ENCODE measurements around the gene HACL1.
"Not testable (repeated sequence)": the region's sequence is repeated elsewhere in the genome, so short reads cannot be mapped to it uniquely, and the experiment has no call there.

The HACL1 gene

DNA sequence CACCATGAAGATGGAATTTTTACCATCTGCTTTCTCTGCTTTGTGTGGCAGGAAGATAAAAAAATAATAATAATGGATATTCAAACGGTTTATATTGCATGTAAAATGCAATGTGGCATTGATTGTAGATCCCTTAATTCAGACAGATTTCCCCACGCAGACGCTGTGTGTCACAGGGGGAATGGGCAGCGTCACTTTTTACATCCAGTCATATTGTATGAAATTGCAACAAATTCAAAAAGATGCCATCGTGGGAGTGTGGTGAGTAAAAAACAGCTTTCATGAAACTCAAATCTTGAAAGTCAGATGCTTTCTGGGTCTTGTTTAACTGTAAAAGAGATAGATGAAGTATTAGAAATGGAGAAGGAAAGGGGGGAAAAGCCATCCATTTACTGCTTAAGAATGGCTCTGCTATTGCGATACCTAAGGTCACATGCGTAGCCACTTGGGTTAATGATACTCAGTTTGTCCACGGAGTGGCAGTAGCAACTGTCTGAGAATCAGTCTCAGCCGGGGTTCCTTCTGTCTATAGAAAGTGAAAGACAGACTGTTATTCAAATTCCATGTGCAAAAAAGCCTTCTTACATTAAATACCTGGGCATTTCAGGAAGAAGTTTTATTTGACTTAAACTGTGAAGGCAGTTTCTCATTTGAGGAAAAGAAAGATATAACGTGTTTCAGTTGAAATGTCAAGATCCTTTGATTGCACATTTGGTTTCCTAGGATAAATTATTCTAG is 28.7 kb upstream of the HACL1 start:
- peak; percentile 58 for DNase-seq

DNA sequence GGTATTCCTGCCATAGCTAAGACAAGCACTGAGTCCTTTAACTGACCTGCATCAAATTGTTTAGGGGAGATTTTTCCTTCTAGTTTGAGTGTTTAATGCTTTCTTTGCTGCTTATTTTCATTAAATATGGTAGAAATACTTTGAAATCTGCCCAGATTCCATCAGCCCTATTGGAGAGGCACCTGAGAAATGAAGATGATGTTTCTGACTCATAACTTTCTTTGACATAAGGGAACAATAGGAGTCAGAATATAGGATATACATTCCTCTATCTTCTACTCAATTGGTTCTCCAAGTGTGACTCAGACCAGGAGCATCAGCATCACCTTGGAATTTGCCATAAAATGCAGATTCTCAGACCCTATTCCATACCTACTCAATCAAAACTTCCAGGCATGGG is 27.6 kb upstream of the HACL1 start:
- no peak for DNase-seq

DNA sequence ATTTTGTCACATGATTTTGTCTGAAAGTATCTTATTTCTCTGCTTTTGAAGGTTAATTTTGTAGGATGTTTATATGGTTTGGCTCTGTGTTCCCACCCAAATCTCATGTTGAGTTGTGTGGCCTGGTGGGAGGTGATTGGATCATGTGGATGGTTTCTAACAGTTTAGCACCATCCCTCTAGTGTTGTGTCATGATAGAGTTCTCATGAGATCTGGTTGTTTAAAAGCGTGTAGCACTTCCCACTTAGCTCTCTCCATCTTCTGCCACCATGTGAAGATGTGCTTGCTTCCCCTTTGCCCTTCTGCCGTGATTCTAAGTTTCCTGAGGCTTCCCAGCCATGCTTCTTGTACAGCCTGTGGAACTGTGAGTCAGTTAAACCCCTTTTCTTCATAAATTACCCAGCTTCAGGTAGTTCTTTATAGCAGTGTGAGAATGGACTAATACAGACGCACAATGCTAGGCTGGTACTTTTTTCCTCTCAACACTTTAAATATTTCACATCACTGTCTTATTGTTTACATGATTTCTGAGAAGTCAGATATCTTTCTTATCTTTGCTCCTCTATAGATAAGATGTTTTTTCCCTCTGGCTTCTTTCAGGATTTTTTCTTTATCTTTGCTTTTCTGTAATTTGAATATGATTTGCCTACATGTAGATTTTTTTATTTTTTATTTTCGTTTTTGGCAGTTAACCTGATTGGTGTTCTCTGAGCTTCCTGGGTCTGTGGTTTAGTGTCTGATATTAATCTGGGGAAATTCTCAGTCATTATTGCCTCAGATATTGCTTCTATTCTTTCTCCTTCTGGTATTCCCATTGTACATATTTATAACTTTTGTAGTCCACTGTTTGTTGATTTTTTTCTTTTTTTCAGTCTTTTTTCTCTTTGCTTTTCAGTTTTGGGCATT is 22.4 kb upstream of the HACL1 start:
- no peak for DNase-seq

DNA sequence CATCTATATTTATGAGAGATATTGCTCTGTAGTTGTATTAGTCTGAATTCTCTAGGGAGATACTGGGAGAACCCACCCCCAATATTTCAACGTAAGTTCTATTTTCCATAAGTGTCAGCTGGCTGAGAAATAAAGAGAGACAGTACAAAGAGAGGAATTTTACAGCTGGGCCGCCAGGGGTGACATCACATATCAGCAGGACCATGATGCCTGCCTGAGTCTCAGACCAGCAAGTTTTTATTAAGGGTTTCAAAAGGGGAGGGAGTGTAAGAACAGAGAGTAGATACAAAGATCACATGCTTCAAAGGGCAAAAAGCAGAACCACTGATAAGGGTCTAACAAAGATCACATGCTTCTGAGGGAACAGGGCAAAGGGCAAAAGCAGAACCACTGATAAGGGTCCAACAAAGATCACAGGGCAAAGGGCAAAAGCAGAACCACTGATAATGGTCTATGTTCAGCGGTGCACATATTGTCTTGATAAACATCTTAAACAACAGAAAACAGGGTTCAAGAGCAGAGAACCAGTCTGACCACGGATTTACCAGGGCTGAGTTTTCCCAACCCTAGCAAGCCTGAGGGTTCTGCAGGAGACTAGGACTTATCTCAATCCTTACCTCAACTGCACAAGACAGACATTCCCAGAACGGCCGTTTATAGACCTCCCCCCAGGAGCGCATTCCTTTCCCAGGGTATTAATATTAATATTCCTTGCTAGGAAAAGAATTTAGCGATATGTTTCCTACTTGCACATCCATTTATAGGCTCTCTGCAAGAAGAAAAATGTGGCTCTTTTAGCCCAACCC is 18.5 kb upstream of the HACL1 start:
- DNase-seq, result not testable (repeated sequence)

DNA sequence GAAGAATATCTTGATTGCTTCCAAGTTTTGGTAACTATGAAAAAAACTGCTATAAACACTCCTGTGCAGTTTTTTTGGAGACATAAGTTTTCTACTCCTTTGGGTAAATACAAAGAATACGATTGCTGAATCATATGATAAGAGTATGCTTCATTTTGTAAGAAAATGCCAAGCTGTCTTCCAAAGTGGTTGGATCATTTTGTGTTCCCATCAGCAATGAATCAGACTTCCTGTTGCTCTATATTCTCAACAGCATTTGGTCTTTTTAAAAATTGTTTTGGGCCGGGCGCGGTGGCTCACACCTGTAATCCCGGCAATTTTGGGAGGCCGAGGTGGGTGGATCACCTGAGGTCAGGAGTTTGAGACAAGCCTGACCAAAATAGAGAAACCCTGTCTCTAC is 14.7 kb upstream of the HACL1 start:
- no peak for DNase-seq

DNA sequence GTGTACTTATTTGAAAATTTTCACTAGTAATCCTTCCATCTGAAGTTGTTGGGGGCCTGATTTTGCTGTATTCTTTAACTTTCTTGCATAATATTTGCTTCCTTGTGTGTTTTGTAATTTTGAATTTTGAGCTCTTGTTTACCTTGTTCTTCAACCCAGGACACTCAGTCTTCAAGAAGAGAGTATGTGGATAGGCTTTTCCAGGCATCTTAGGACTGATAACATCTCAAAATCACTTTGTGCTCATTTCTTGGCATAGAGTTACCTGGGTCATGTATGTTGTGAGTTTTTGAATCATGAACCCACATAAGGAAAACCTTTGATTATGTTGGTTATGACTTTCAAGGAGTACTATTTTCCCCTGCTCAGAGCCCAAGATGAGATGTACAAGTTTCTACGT is 13.6 kb upstream of the HACL1 start:
- no peak for DNase-seq

DNA sequence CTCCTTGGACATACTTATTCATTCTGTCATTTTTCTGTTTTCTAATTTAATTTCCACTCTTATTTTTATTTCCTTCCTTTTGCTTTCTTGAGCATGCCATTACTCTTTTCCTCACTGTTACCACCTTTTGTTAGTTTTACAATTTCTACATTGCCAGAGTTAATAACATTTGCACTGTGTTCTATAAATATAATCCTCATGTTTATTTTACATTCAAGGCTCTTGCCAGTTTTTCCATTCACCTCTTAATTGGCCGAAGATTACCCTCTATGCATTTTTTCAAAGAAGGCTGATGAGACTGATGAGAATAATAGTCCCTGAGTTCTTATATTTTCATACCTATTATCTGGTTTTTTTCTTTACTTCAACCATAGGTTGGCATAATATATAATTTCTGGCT is 10.6 kb upstream of the HACL1 start:
- DNase-seq, result no peak

DNA sequence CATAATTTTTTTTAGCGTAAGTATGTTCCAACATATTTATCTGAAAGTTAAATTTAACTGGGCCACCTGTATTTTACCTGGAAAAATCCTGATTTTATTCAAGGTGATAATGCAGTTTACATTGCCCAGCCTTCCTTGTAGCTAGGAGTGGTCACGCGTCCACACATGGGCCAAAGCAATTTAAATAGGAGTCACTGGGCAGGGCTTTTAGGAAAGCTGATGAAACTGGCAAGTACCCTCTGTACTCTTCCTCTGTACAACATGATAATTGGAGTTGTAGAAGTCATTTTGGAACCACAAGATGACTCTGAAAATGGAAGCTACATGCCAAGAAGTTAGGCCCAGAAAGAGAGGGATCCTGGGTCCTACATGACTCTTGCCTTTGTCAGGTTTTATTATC is 9.6 kb upstream of the HACL1 start:
- DNase-seq, result no peak

DNA sequence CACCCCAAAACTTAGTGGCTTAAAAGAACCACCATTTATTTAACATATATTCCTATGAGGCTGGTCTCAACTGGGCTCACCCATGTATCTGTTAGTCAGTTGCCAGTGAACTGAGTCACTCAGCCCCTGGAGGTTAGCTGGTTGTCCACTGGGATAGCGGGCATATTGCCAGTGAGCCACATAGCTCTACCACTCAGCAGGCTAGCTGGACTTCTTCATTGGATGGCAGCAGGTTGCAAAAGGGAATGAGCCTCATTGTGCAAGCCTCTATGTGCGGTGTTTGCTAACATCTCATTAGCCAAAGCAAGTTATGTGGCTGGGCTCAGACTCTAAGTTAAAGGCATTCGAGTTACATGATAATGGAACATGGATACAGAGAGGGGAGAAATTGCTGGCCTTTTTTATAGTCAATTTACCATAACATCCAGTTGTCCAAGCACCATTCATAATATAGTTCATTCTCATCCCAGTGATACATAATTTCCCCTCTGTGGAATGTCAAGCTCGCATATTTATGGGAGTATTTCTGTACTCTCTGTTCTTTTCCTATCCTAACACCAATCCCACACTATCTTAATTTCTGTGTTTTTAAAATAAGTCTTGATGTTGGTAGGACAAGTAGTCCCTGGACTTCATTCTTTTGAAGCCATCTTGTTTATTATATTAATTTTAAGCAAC is 8.9 kb upstream of the HACL1 start:
- peak; percentile 39 for DNase-seq

DNA sequence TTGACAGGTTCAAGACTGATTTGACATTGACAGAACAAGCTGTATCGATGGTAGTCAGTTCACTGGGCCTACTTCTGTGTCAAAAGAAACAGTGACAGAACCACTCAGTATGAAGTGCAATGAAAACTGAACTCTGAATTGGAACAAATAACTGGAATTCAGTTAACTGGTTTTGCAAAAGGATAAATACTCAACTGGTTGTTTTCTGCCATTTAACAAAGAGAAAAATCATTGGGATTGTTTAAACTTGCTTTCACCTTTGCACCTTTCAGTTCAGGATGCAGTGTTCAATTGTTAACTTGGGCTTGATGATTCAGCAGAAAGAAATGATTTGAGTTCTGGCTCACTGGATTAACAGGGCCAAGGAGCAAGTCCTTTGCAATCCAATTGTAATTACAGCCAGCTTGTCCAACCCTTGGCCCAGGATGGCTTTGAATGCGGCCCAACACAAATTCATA is 5.1 kb upstream of the HACL1 start:
- no peak for DNase-seq

DNA sequence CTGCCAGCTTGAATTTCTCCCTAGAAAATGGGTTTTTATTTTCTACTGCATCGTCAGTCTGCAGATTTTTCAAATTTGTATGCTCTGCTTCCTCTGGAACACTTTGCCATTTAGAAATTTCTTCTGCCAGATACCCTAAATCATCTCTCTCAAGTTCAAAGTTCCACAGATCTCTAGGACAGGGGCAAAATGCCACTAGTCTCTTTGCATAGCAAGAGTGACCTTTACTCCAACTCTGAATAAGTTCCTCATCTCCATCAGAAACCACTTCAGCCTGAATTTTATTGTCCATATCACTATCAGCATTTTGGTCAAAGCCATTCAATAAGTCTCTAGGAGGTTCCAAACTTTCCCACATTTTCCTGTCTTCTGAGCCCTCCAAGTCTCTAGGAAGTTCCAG is 3.2 kb upstream of the HACL1 start:
- not testable (repeated sequence) for DNase-seq

DNA sequence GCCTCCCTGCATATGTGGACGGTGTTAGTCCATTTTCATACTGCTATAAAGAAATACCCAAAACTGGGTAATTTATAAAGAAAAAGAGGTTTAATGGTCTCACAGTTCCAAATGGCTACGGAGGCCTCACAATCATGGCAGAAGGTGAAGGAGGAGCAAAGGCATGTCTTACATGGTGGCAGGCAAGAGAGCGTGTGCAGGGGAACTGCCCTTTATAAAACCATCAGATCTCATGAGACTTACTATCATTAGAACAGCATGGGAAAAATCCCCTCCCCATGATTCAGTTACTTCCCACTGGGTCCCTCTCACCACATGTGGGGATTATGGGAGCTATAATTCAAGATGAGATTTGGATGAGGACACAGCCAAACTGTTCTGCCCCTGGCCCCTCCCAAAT is 1.4 kb upstream of the HACL1 start:
- not testable (repeated sequence) for DNase-seq

DNA sequence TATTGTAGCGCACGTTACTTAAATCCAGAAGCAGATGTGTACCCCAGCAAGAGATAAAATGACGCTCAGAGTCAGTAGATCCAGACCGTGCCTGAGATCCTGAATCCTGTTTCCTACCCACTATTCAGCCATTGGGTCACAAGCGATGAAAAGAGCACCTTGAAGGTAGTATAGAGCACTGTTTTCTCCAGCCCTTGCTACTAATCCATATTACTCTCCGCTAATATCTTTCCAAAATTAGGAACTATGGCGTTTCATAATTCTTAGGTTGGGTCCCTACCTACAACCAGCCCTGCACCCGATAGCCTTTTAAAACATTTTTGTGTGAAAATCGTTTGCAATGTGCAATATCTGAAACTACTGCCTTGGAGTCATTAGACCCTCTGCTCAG is 772 bp upstream of the HACL1 start:
- DNase-seq, result no peak

DNA sequence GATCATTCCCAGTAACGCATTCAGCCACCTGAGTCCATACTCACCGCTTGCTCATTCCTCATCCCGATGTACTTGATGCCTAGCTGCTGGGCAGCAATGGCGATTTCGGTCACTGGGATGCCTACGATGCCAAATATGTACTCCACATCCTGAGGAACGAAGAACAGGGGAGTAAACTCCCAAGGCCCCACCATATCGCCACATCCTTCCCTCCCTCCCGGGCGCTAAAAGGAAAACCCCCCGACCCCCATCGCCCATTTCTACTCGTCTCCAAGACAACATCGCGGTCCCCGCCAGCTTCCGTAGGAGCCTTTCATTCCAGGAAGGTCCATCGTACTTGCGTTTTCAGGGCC is 347 bp downstream of the HACL1 start:
- DNase-seq, result no peak

DNA sequence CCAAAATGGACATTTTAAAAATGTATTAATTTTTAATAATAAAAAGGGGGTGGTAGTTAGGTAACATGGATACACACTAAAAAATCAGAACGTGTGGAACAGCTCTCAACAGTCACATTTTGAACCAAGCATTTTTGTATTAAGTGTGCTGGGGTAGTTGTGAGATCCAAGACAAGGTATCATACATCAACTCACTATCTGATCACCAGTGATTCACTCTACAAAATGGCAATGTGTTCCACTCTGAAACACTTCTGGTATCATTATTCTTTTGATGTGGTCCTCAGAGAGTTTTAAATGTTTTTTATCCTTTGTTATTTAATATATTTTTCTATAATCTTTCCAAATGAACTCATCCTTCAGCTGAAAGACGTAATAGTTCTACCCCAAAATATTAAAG is 5.4 kb downstream of the HACL1 start:
- no peak for DNase-seq

DNA sequence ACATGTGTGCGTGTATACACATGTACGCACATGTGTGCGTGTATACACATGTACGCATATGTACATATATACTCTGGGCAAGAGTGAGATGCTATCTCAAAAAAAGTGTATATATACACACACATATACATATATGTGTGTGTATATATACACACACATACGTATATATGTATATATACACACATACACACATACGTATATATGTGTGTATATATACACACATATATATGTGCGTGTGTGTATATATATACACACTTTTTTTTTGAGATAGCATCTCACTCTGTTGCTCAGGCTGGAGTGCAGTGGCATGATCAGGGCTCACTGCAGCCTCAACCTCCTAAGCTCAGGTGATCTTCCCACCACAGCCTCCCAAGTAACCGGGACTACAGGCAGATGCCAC is 8.4 kb downstream of the HACL1 start:
- no peak for DNase-seq

DNA sequence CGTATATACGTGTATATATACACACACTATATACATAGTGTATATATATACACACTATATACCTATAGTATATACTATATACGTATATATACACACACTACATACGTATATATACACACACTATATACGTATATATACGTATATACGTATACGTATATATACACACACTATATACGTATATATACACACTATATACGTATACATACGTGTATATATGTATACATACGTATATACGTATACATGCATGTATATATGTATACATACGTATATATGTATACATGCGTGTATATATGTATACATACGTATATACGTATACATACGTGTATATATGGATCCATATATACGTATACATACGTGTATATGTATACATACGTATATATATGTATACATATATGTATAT is 9.4 kb downstream of the HACL1 start:
- no peak for DNase-seq

DNA sequence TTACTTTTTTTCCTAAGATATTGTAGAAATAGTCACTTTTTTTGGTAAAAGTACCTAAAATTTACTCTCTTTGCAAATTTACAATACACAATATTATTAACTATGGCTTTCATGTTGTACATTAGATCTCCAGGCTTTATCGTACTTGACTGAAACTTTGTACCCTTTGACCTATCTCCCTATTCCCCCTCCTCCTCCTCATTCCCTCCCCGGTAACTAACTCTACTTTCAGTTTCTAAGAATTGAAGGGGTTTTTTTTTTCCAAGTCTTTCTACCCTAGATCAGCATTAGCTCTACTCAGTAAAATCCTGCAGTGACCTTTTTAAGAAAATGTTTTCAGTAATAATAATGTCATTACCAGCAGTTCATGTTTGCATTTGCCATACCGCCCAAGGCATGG is 10.1 kb downstream of the HACL1 start:
- DNase-seq, result no peak

DNA sequence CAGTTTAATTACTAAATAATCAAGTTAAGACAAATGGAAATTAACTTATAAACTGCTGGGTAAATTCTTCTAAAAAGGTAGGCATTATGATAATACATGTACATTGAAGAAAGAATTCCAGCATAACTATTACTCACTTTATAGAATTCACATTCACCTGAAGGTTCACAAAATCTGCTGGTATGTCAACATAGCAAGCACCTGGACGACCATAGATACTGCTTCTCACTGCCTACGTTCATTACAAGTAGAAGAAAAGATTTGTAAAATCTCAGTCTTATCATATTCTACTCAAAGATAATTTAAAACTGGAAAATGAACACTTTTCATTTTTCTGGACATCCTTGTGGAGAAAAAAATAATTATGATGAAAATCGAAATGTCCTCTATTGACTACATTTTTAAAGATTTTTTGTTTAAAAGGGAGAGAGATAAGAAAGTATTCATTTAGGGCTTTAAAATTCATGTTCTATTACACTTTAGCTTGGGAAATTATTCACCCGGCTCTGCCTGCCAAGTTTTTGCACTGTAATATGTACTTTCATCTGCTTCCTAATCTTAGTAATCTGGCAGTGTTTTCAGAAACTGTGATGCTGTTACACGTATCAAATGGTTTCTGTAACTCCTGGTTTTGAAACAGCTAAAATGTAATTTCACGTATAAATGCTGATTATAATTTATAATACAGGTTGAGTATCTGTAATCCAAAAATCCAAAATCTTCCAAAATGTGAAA is 16.1 kb downstream of the HACL1 start:
- no peak for DNase-seq

DNA sequence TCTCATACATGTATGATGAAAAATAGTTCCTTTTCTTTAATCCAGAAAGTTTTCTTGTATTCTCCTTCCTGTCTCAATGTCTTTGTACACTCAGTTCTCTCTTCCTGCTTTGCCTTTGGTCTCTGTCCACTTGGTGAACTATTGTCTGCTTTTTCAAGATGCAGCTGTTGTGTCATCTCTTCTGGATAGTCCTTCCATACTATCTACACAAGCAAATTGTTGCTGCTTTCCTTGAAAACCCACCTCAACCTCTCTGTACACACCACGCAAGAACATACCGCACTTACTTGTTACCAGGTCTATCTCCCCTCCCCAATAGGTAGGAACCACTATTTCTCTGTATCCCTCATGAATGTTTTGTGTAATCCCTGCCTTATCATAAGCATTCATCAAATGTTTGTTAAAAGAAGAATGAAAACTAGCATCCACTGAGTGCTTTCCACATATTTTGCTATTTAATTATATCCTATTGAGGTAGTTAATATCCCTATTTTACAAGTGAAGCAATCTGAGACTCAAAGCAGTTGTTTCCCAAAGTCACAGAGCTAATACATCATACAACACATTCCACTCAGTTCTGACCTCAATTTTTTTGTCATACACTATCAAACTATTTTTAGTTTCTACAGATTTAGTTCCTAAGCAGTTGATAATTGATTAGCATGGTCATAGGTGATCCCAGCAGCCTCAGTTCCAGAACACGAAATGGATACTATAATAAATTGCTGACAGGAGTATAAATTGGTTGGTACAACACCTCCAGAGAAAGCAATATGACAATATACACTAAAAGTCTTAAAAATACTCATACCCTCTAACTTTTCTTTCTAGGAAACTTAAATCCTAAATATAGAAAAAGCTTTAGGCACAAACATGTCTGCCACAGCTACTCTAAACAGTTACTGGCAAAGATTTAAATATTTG is 19.6 kb downstream of the HACL1 start:
- no peak for DNase-seq

DNA sequence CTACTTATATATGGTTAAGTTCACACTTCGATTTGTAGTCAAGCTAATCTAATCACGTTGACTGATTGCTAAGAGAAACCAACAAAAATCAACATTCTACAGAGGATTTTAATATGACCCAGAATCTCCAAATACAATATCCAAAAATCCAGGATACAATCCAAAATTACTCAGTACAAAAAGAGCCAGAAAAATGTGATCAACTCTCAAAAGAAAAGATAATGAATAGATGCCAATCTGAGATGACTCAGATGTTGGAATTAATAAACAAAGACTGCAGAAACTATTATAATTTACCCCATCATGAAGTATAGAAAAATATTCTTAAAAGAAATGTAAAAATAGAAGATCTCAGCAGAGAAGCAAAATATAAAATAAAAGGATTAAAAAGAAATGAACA is 22.3 kb downstream of the HACL1 start:
- no peak for DNase-seq
